Liver (tissue), 3 donors: Measurements from ENCODE around the gene TNIP1.

Source experiments
- CTCF ChIP-seq: fragments of 150-350 bp; IDR thresholded peaks from 2 replicates; pipeline ENCODE4 v1.5.1; 2017; ENCODE audit warnings: improper control_type of control experiment, low read depth, low read length; ENCODE audit not compliant: missing input control
- EGR1 ChIP-seq, 2 donors: IDR thresholded peaks; 2 replicates each; pipeline ENCODE4 v1.6.1; 2016 to 2018; ENCODE audit warnings: antibody characterized with exemption in 2 of 2, low read depth in 2 of 2
- FOXA1 ChIP-seq: IDR thresholded peaks from 2 replicates; pipeline ENCODE4 v1.6.1; 2016; ENCODE audit warnings: antibody characterized with exemption
- GABPA ChIP-seq, 2 donors: IDR thresholded peaks in 1 of 2; conservative IDR thresholded peaks in 1 of 2; 2 replicates each; pipeline ENCODE4 v1.6.1; 2016; ENCODE audit warnings: antibody characterized with exemption in 2 of 2, mild to moderate bottlenecking in 1 of 2, moderate library complexity in 1 of 2
- MAX ChIP-seq: IDR thresholded peaks from 2 replicates; pipeline ENCODE4 v1.6.1; 2016; ENCODE audit warnings: antibody characterized with exemption
- NR2F2 ChIP-seq: IDR thresholded peaks from 2 replicates; pipeline ENCODE4 v1.6.1; 2016; ENCODE audit warnings: antibody characterized with exemption
- RAD21 ChIP-seq, 2 donors: IDR thresholded peaks; 2 replicates each; pipeline ENCODE4 v1.6.1; 2016; ENCODE audit warnings: antibody characterized with exemption in 2 of 2, mild to moderate bottlenecking in 2 of 2
- REST ChIP-seq: IDR thresholded peaks from 2 replicates; pipeline ENCODE4 v1.6.1; 2016; ENCODE audit warnings: antibody characterized with exemption, mild to moderate bottlenecking
- TAF1 ChIP-seq: conservative IDR thresholded peaks from 2 replicates; pipeline ENCODE4 v1.6.1; 2016; ENCODE audit warnings: antibody characterized with exemption, mild to moderate bottlenecking
- YY1 ChIP-seq: IDR thresholded peaks from 2 replicates; pipeline ENCODE4 v1.6.1; 2016; ENCODE audit warnings: antibody characterized with exemption, mild to moderate bottlenecking
- ZBTB33 ChIP-seq: IDR thresholded peaks from 2 replicates; pipeline ENCODE4 v1.6.1; 2016; ENCODE audit warnings: antibody characterized with exemption
- TF ChIP-seq, protein P1 (sequence below): IDR thresholded peaks from 2 replicates; pipeline ENCODE4 v1.6.1; 2016; ENCODE audit warnings: antibody characterized with exemption
- donor health status: healthy.
- donor health status: healthy.

DNA sequence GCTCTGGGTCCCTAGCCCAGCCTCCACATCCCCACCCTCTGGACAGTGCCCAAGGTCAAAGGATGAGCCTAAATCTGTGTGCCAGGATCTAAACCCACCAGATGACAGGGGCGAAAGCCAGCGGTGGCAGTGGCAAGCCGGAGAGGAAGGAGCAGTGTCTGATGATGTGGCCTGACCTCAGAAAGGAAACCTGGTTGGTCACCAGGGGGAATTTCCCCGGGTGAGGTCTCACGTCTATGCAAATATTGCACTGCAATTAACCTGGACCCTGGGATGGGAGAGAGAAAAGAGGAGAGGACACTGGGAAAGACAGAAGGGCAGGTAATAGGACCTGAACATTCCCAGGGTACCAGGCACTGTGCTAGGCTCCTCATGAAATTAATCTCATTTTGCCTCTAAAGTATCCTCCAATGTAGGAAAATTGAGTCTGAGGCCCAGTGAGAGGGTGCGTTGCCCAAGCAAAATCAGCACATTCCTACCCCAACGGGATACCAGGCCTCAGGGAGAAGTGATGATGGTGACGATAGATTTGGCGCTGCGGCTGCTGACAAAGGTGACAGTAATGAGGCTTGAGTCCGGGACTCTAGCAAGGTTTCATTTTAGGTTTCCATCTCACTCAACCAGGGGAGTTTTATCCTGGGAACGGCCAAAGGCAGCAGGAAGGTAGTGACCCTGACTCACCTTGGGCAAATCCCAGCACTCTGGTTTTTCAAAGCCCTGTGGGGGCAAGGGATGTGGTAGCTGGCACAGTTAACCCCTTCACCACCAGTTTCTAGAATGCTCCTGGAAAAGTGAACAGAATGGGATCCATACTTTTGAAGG, 13.4 kb upstream of the TNIP1 start:
- TF ChIP-seq CTCF, result no peak
- TF ChIP-seq YY1, result no peak
- no peak for TF ChIP-seq REST
- no peak for TF ChIP-seq EGR1 (IDR thresholded peaks at IDR 0.05; ENCODE audit: low read depth in 2 of 2)
- TF ChIP-seq, protein P1, sequence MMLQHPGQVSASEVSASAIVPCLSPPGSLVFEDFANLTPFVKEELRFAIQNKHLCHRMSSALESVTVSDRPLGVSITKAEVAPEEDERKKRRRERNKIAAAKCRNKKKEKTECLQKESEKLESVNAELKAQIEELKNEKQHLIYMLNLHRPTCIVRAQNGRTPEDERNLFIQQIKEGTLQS, result no peak
- no peak for TF ChIP-seq TAF1
- TF ChIP-seq RAD21 (IDR thresholded peaks at IDR 0.05), result no peak
- no peak for TF ChIP-seq GABPA (IDR thresholded peaks at IDR 0.05 in 1 of 2, conservative IDR thresholded peaks at IDR 0.05 in 1 of 2)
- TF ChIP-seq NR2F2, result no peak
- no peak for TF ChIP-seq ZBTB33
- TF ChIP-seq FOXA1, result no peak
- TF ChIP-seq MAX, result no peak
